ENCODE measurements around the gene DHH.
"Not testable (repeated sequence)": the region's sequence is repeated elsewhere in the genome, so short reads cannot be mapped to it uniquely, and the experiment has no call there.

DHH gene

DNA sequence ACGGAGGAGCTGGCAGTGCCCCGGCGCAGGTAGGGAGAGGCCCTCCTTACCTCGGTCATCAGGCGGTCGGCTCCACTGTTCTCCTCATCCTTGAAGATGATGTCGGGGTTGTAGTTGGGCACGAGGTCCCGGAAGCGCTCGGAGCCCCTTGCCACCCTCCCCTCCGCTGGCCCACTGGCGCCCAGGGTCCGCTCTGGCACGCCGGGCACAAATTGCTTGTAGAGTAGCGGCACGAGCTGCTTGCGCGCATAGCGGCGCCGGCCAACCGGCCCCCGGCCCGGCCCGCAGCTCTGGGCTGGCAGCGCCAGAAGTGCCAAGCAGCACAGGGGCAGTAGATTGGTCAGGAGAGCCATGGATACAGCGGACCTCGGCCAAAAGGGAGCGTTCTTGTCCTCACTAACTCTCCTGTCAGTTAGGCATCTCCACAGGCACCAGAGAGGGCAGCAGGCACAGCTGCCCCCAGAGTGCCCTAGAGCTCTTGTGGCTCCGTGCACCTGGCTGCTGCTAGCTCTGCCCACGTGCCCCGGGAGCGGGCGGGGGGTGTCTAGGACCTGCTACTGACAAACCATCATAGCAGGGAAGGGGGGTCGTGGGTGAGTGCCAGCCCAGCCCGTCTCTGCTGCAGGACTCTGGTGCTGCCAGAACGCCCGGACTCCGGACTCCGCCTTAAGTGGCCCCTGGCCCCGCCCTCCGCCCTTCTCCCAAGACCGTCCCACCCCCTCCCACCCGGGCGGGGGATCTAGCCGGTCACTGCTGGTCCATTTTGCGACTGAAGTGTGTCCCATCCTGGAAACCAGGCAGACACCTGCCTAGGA, at the start of gene DHH:
DHH (minus strand) TSS at position 642 of the 815 bp plus-strand sequence; CDS start at position 353, 289 bp downstream.
- no peak for DNase-seq (ENCODE audit: low read depth)

DNA sequence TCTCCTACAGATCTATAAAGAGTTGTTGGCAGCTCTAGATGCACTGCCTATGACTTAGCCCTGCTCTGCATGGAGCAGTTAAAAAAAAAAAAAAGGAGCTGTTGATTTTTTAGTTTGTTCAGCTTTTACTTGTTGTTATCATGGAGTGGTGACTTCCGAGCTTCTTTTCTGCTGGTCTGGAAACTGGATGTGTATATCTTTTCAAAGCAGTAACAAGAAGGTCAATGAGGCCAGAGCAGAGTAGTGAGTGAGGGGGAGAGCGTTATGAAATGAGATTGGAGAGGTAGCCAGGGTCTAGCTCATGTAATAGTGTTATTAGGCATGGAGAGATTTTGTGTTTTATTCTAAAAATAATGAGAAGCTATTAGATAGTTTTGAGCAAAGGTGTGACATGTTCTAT, 49.8 kb upstream of the DHH start:
- DNase-seq (ENCODE audit: low read depth) = no peak

DNA sequence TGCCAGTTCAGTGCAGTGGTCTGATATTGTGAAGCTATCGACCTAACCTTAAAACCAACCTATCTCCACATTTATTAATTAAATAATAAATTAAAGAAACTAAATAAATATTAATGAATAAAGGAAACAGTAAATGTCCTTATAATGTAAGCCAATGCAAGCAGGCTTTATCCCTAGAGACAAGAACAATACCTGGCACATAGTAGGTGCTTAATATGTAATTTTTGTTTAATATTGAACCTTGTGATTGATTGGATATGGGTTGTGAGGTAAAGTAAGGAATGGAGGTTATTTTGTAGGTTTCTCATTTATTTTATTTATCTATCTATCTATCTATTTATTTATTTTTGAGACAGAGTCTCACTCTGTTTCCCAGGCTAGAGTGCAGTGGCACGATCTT, 44.4 kb upstream of the DHH start:
- DNase-seq (ENCODE audit: low read depth) = no peak

DNA sequence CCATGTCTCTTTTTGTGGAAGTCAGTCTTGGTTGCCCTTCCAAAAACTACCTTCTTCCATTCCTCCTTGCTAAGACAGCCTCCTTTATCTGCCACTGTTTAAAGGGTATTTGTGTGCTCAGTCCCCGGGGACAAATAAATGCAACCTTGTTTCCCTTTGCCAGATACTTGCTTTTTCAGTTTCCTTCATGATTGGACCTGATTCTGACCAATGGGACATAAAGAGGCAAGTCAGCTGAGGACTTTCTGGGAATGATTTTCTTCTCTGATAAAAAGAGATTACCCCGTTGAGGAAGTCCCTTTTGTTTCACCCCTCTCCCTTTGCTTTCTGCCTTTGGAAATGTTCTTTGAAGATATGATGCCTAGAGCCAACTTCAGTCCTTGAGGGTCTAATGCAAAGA, 44.0 kb upstream of the DHH start:
- DNase-seq (ENCODE audit: low read depth) = no peak

DNA sequence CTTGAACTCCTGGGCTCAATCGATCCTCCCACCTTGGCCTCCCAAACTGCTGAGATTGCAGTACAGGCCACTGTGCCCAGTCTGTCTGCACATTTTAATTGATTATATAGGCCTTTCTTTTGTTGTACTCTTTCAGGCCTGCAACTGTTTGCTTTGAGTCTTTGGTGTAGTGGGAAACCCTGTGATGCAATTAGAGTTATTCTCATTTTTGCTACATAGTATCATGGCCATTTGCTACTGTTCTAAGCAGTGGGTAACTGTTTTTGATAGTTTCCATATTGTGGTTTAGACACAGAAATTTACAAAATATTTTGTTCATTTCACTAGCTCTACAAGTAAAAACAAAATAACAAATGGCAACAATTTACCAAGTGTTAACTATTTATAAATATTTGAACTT, 42.9 kb upstream of the DHH start:
- no peak for DNase-seq (ENCODE audit: low read depth)

DNA sequence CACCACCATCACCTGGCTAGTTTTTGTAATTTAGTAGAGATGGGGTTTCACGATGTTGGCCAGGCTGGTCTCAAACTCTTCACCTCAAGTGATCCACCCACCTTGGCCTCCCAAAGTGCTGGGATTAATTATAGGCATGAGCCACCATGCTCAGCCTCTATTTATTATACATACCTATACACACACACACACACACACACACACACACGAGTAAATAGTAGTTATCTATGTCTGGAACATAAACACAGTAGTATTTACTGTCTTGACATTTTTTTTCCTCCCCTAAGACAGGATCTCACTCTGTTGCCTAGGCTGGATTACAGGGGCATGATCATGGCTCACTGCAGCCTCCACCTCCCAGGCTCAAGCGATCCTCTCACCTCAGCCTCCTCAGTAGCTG, 42.4 kb upstream of the DHH start:
- DNase-seq (ENCODE audit: low read depth) = not testable (repeated sequence)

DNA sequence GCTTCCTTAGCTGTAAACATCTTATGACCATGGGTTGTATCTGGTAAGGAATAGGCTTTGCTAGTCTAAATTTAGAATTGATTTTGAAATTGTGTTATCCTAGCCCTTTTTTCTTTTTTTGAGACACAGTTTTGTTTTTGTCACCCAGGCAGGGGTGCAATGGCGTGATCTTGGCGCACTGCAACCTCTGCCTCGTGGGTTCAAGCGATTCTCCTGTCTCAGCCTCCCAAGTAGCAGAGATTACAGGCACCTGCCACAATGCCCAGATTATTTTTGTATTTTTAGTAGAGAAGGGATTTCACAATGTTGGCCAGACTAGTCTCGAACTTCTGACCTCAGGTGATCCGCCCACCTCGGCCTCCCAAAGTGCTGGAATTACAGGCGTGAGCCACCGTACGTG, 39.0 kb upstream of the DHH start:
- DNase-seq (ENCODE audit: low read depth) = no peak

DNA sequence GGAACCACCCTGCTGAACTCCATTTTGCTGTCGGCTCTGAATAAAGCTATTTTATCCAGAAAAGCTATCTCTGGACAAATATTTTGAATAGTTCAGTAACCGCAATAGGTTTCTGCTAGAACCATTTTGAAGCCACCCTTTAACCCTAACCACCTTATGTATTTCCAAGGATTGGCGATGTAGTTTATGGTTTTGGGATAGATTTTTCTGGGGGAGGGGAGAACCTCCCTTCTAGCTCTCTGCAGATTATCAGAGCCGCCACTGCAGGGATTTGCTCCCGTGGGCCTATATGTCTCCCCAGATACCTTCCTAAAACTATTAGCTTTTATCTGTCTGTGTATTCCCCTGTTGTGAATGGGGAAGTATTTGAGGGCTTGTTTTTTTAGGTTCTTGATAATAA, 38.4 kb upstream of the DHH start:
- no peak for DNase-seq (ENCODE audit: low read depth)

GRCh38 chr12:49131894-49132461, 37.4 kb upstream of the DHH start:
- DNase-seq (ENCODE audit: low read depth) = peak; percentile 54

DNA sequence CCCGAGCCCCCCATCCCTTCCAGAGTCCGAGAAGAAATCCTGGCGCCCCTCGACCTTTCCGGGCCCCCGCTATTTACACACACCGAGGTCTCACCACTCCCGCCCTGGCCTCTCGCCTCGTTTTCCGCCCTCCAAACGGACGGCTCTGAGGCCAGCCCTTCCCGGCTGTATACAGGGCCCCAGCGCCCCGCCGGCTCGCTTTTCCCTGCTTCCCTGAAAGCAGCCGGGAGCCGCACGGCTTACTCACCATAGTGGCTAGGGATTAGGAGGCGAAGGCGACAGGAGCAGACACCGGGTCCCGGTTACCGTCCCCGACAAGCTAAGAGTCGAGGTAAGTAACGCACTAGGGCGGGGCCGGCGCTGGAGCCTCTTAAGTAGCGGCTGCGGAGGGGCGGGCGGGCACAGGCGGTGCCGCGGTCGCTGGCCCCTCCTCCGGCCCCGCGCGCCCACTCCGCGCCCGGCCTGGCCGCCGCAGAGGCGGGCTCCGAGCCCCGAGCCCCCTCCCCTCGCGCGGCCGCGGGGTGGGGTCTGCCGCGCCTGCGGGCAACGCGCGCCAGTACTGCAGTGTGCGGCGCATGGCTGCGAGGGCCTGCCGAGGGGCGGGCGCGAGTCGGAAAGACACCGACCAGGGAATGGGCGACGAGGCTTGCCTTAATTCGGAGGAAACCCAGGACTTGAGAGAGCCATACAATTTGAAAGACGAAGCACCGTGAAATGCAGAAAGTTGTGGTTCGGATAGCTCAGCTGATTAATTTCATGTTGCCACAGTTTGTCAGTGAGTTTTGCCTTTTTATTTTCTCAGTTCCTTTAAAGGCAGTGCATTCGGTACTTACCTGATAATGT, 36.7 kb upstream of the DHH start, which contains the start of gene TUBA1B:
TUBA1B (minus strand) TSS at position 345 of the 843 bp plus-strand sequence; CDS start at position 250, 95 bp downstream.
- DNase-seq (ENCODE audit: low read depth) = no peak

GRCh38 chr12:49130151-49131050, 35.8 kb upstream of the DHH start:
- peak; percentile 70 for DNase-seq (ENCODE audit: low read depth)

- DNase-seq (ENCODE audit: low read depth) = no peak
Measured at GRCh38 chr12:49129332-49130150, 34.9 kb upstream of the DHH start.

- not testable (repeated sequence) for DNase-seq (ENCODE audit: low read depth)
Measured at GRCh38 chr12:49127971-49128370, 33.4 kb upstream of the DHH start.

- DNase-seq (ENCODE audit: low read depth) = no peak
Measured at GRCh38 chr12:49126852-49127763, 32.5 kb upstream of the DHH start.

DNA sequence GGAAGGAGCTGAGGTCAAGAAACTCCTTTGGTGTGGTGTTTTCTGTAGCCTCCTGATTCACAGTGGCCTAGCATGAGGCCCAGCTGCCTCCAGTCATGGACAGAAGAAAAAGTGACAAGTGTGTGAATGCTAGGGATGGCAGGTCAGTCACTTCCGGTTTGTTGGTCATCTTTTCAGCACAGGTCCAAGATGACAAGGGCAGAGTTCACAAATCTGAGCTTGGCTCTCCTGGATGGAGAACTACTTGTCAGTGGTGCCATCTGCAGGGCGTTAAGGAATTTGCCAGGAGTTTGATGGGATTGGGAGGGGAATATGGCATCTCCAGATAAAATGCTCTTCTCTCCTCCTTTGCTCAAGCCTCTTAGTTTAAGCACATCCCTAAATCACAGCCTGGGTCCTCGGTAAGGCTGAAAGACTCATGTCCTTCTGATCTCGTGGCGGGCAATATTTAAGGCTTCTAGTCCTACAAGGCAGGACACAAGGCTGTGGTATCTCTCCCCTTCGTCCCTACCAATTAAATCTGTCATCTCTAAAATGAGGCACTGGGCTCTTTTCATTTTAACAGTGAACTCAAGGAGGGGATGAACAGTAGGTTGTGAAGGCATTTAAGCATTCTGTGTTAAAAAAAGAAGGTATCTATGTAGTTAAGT, 26.6 kb upstream of the DHH start:
- DNase-seq (ENCODE audit: low read depth) = no peak

DNA sequence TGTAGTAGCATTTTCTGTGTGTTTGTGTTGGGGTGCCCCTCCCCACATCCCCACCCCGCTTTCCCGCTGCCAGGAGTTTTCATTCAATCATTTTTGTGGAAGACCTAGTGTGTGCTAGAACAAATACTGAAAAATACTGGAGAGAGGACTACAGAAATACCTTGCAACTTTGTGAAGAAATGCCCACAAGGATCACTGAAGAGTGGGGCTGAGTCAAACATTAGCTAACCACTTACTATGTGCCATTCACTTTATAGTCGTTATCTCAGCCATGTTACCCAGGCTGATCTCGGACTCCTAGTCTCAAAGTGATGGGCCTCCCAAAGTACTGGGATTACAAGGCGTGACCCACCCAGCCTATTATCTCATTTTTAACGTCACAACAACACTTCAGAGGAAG, 16.6 kb upstream of the DHH start:
- no peak for DNase-seq (ENCODE audit: low read depth)

DNA sequence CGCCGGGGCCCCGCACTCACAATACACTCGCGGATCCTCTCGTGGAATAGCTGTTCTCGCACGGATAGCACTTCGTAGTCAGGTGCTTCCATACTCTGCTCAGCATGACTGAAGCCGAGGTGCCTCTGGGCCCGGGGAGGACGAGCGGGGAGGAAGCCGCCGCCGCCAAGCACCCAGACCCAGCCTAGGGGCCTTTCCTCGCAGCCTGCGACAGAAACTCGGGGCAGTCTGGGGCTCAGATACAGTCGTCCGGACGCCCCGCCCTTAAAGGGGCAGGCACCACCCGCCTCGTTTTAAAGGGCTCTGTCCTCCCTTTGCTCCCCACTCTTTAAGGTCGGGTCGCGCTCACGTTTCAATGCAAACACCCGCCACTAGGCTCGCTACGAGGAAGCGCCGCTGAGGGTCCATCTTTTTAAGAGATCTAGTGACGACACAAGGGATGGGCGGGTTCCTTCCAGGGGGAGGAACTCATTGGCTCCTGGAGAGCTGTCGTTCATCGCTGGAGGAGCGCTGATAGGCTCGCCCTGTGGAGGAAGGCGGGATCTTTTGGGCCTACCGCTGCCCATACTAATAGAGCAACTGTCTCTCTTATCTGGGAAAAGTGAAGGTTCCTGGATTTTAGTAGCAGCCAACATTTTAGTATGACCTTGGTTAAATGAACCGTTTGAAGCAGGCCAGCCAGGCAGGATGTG, 16.0 kb upstream of the DHH start, which contains the start of gene LMBR1L:
LMBR1L (minus strand) TSS at position 384 of the 692 bp plus-strand sequence; CDS start at position 92, 292 bp downstream.
- DNase-seq (ENCODE audit: low read depth) = peak; percentile 95
